Adrenal gland (tissue), 12 donors: ENCODE measurements around the gene SAPCD1. TPM values are rescaled to one million over a fixed set of nuclear protein-coding genes. Genes with fewer than 3 reads are reported as not detected.

Experiments
- DNase-seq, 7 donors: peaks; one replicate each; pipeline ENCODE4 v3.0.0-alpha.2; 2019 to 2020
- H3K27ac ChIP-seq, 5 donors: fragments of 200-600 bp; sonication (generic) in 4 of 5; 1 replicate in 3 of 5; 2 replicates in 2 of 5; pipeline versions ENCODE4 v1.5.1 to v1.8.0; 2016 to 2020; ENCODE audit warnings: mild to moderate bottlenecking in 1 of 5
- H3K27me3 ChIP-seq: fragments of 200-600 bp; 2 replicates; pipeline ENCODE4 v1.8.0; 2021
- H3K36me3 ChIP-seq, 2 donors: fragments of 200-600 bp; replicated peaks in 1 of 2; 1 replicate in 1 of 2; 2 replicates in 1 of 2; pipeline versions ENCODE4 v1.5.1 to v1.8.0; 2018 to 2022
- H3K4me1 ChIP-seq, 2 donors: fragments of 200-600 bp; replicated peaks in 1 of 2; 1 replicate in 1 of 2; 2 replicates in 1 of 2; pipeline versions ENCODE4 v1.5.1 to v1.8.0; 2018 to 2021
- H3K4me3 ChIP-seq, 4 donors: fragments of 200-600 bp; sonication (generic) in 3 of 4; one replicate each; pipeline ENCODE4 v1.5.1; 2016 to 2018
- H3K9me3 ChIP-seq, 3 donors: fragments of 200-600 bp; sonication (generic) in 1 of 3; replicated peaks in 1 of 3; 1 replicate in 2 of 3; 2 replicates in 1 of 3; pipeline versions ENCODE4 v1.5.1 to v1.8.0; 2016 to 2021
- POLR2A ChIP-seq, 2 donors: fragments of 450-650 bp; IDR thresholded peaks; one replicate each; pipeline ENCODE4 v1.6.1; 2017; ENCODE audit warnings: antibody characterized with exemption in 2 of 2, mild to moderate bottlenecking in 2 of 2, moderate library complexity in 1 of 2
- WGBS, 4 donors: extraction: QIAGEN DNeasy Blood & Tissue Kit in 2 of 4; methylation state at CpG; one replicate each; pipeline versions ENCODE4 v1.1.5 to v1.1.7; 2013 to 2017; 5-methylcytosine and 5-hydroxymethylcytosine counted together
- intact Hi-C, 2 donors: fragments of 100-400 bp; cut with DNase I; formaldehyde crosslinking; loops; one replicate each; pipeline versions ENCODE4 v1.14.1 to v1.15.0; 2022 to 2023
- polyA plus RNA-seq, 3 donors: library from polyadenylated mRNA; stranded (reverse); fragments of 200-250 nt in 2 of 3; fragments of 350-450 nt in 1 of 3; fragmentation: Illumina TruSeq in 1 of 3; extraction: RNeasy Lipid Tissue Mini Kit (QIAGEN cat#74804) in 1 of 3; gene quantifications; one replicate each; pipeline ENCODE4 v1.2.3, GENCODE V29; 2013 to 2014
- total RNA-seq, 9 donors: library from RNA; depleted of rRNA in 4 of 9; stranded (reverse); fragments of >200 nt in 4 of 9; fragments of 120-200 nt in 1 of 9; fragmentation: NEBNext Ultra II Directional in 1 of 9; extraction: Animal tissue kit (Norgen Biotek cat#: 25700) in 1 of 9; gene quantifications; one replicate each; pipeline versions ENCODE4 v1.1.0 to v1.2.4, GENCODE V29; 2013 to 2023
- TF ChIP-seq, protein P1 (sequence below), 6 experiments: fragments of 450-650 bp in 4 of 6; fragments of 200-600 bp in 2 of 6; sonication (generic) in 1 of 6; IDR thresholded peaks; 1 replicate in 5 of 6; 2 replicates in 1 of 6; pipeline versions ENCODE4 v1.5.1 to v1.8.0; 2016 to 2021; ENCODE audit warnings: antibody characterized with exemption in 6 of 6, mild to moderate bottlenecking in 2 of 6, moderate library complexity in 1 of 6
- donor health status: healthy with polysubstance abuse.
- donor health status: Bipolar disorder and iron deficiency.
- donor health status: DM: yes; HTN: yes; CAD: no.
- donor health status: DM: no; HTN: no; CAD: no.
- donor health status: DM: no; HTN: no; CAD: no.
- donor health status: DM: yes; HTN: yes; CAD: no.

The SAPCD1 gene
- total and polyA plus RNA-seq, 12 donors = 0.46 to 17.2 (median 0.96) TPM; not detected in 5

DNA sequence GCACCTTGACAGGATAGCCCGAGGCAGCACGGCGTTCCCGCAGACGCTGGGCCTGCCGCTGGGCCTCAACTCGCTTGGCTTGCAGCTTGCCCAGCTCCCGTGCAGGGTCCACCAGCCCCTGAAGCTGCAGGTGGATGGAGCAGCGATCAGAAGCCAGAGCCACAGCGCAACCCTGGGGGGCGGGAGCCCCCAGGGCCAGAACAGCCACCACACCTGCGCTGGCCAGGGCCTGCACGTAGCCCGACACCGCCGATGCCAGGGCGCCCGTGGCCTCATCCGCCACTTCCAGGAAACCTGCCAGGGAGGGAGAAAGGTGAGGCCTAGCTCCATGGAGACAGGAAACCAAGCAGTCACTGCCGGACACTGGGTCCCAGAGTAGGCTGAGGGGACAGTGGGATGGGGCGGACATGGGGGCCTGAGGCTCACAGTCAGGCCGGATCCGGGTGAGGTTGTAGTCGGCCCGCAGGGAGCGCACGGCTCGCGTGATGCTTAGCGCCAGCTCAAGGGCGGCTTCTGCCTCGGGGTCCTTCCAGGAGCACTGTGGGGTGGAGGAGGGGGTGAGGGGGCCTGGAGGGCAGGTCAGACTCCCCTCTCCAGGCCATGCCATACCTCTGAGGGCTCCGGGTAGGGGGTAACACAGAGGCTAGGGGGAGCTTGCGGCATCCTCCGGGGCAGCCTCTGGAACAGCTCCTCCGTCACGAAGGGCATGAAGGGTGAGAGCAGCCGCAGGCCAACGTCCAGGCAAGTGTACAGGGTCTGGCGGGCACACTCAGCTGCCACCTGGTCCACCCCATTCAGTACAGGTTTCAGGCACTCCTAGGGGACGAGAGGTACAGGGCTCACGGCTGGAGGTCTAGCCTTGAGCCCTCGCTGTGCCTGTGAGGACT, 16.8 kb downstream of the SAPCD1 start:
- TF ChIP-seq, protein P1, sequence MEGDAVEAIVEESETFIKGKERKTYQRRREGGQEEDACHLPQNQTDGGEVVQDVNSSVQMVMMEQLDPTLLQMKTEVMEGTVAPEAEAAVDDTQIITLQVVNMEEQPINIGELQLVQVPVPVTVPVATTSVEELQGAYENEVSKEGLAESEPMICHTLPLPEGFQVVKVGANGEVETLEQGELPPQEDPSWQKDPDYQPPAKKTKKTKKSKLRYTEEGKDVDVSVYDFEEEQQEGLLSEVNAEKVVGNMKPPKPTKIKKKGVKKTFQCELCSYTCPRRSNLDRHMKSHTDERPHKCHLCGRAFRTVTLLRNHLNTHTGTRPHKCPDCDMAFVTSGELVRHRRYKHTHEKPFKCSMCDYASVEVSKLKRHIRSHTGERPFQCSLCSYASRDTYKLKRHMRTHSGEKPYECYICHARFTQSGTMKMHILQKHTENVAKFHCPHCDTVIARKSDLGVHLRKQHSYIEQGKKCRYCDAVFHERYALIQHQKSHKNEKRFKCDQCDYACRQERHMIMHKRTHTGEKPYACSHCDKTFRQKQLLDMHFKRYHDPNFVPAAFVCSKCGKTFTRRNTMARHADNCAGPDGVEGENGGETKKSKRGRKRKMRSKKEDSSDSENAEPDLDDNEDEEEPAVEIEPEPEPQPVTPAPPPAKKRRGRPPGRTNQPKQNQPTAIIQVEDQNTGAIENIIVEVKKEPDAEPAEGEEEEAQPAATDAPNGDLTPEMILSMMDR (IDR thresholded peaks at IDR 0.05) = no peak
- TF ChIP-seq POLR2A (IDR thresholded peaks at IDR 0.05) = no peak
- H3K9me3 ChIP-seq = no peaks in the 10 kb centered on the region
- no peak for DNase-seq
- H3K4me1 ChIP-seq = peaks cover 6 to 8% of the 10 kb centered on the region in 2 donors
- peaks cover 0 to 60% of the 10 kb centered on the region in 2 donors for H3K36me3 ChIP-seq
- 83 to 94% (median 93%) methylated on average over 3 to 43 of the region's 43 CpGs for WGBS, 4 donors
- intact Hi-C loops = no loop called here
- H3K4me3 ChIP-seq = no peak overlapping the region
- no peaks in the 10 kb centered on the region for H3K27me3 ChIP-seq
- H3K27ac ChIP-seq = no peak overlapping the region

DNA sequence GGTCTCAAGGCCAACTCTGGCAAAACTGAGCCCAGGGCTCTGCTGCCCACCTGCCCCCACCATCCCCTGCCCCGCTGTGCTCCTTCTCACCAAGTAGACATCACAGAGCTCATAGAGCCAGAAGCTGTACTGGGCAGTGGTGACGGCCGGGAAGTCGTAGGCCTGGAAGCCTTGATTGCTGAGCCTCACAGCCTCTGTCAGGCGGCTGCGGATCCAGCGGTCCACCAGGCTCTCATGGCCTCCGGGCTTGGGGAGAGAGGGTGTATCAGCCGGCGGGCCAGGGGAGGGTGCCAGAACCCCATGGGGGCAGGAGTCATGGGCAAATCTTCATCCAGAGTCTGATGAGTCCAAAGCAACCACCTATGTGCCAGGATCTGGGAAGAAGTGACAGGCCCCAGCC, 17.5 kb downstream of the SAPCD1 start:
- 91 to 95% (median 94%) methylated on average over 3 to 10 of the region's 10 CpGs; no CpG with 5 or more reads in 1 of the 4 donors for WGBS, 4 donors
- Histone ChIP-seq H3K9me3 (no peaks in the 10 kb centered on the region), H3K27me3 (no peaks in the 10 kb centered on the region), H3K4me1 (peaks cover 6 to 8% of the 10 kb centered on the region in 2 donors), H3K4me3 (no peak overlapping the region), H3K27ac (no peak overlapping the region), H3K36me3 (peaks cover 0 to 66% of the 10 kb centered on the region in 2 donors)
- TF ChIP-seq POLR2A (IDR thresholded peaks at IDR 0.05) = no peak
- TF ChIP-seq, protein P1 (IDR thresholded peaks at IDR 0.05) = no peak
- intact Hi-C loops = no loop called here
- no peak for DNase-seq

DNA sequence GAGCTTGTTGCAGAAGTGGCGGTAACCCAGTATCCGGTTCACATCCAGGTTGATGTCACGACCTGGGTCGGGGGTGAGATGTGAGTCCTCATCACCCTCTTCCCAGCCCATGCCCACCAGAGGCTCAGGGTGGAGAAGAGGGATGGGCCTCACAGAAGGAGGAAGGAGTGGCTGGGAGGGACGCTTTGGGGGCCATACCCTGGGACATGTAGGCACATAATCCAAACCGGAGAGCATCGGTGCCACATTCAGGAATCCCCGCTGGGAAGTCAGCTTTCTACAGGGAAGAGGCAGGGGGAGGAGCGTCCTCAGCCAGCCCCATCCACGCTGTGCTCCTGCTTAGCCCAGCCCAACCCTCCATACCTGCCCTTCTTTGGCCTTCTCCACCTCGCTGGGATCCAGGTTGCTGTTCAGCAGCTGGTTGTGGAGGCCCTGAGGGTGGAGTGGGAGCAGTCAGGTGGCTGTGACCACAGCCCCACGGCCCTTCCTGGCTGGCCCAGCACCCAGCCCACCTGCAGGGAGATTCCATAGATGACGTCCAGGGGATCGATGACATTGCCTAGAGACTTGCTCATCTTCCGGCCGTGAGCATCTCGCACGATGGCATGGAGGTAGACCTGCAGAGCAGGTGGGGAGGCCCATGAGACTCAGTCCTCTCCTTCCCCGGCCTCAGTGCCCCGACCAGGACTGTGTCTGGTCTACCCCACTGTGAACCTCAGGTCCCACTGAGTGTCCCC, 18.2 kb downstream of the SAPCD1 start:
- no peaks in the 10 kb centered on the region for H3K9me3 ChIP-seq
- peaks cover 6 to 8% of the 10 kb centered on the region in 2 donors for H3K4me1 ChIP-seq
- WGBS, 4 donors = 89 to 95% (median 93%) methylated on average over 4 to 20 of the region's 20 CpGs
- H3K27ac ChIP-seq = no peak overlapping the region
- peaks cover 0 to 74% of the 10 kb centered on the region in 2 donors for H3K36me3 ChIP-seq
- DNase-seq = no peak
- intact Hi-C loops = no loop called here
- TF ChIP-seq, protein P1 (IDR thresholded peaks at IDR 0.05) = no peak
- TF ChIP-seq POLR2A (IDR thresholded peaks at IDR 0.05) = no peak
- no peaks in the 10 kb centered on the region for H3K27me3 ChIP-seq
- no peak overlapping the region for H3K4me3 ChIP-seq
